GDM1 (cell line): ENCODE measurements around the gene ZBTB20.

Source experiments
- DNase-seq: peaks from one replicate; lab custom pipeline; 2025; lab: John Stamatoyannopoulos, UW

Gene ZBTB20

GRCh38 chr3:114332342-114333179, 814.5 kb downstream of the ZBTB20 start:
- DNase-seq: no peak

DNA sequence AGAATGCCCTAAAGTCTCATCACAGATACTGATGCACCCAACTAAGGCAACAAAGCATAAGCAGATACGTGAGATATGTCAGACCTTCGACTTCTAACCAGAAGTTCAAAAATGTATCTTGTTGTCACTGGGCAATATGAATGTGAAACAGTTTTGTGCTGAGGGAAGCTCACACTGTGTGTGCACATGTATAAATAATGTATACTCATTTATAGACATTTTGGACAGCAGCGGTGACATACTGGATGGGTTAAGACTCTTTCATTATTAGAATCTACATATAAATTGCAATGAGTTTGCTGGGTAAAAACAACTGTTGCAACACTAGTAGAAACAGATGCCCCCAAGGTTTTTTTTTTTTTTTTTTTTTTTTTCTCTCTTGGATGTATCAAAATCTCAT, 815.4 kb downstream of the ZBTB20 start:
- no peak for DNase-seq

- DNase-seq: no peak
Observed at GRCh38 chr3:114331007-114331406, 816.1 kb downstream of the ZBTB20 start.

GRCh38 chr3:114329823-114330222, 817.3 kb downstream of the ZBTB20 start:
- no peak for DNase-seq

- no peak for DNase-seq
Observed at GRCh38 chr3:114328345-114328744, 818.7 kb downstream of the ZBTB20 start.

- no peak for DNase-seq
Observed at GRCh38 chr3:114327665-114328064, 819.4 kb downstream of the ZBTB20 start.

DNA sequence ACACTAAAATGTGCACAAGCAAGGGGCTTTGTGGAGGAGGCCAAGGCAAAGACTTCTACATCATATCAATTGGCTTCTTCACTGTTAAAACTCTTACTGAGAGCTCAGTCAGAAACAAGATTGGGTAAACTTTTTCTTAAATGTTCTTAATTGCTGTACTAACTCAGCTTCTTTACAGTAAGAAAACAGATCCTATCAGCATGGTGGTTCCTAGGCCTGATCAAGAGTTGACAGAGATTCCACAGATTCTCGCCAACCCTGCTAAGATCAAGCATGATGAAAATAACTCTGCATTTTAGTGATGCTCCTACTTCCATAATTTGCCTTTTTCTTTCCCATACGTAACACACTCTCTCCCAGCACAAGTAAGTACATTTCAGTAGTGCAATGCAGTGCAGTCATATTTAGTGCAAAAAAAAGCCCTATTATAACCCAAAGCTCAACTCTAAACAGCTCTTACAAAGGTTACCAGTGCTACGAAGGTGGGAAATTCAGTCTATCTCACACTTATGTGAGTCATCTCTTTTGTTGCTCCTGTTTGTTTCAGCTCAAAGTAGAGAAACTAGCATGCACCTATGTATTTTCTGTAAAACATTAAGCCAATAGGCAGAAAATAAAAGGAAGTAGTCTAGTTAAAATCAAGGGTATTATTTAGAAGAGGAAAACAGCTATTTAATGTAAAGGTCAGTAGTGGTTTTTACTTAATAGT, 823.4 kb downstream of the ZBTB20 start:
- DNase-seq: no peak

GRCh38 chr3:114320246-114320645, 826.8 kb downstream of the ZBTB20 start:
- DNase-seq: no peak

DNA sequence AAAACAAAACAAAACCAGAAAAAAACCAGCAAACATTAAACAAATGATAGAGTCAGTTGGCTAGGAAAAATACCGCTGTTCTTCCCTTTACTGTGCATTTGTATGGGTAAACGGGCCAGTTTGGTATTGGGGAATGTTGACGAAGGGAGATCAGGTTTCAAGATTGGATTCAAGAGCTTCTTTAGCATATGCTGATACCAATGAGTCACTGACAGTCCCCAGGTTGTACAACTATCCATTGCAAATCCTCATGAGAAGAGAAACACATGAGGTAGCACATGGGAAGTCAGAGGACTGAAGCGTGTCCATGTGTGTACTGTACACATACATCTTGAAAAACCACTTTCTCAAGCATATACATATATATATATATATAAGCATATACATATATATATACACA, 827.6 kb downstream of the ZBTB20 start:
- no peak for DNase-seq

GRCh38 chr3:114318295-114318694, 828.8 kb downstream of the ZBTB20 start:
- no peak for DNase-seq

- no peak for DNase-seq
Observed at GRCh38 chr3:114314282-114314681, 832.8 kb downstream of the ZBTB20 start.

GRCh38 chr3:114313426-114313825, 833.7 kb downstream of the ZBTB20 start:
- no peak for DNase-seq

GRCh38 chr3:114310695-114311094, 836.4 kb downstream of the ZBTB20 start:
- DNase-seq: no peak

DNA sequence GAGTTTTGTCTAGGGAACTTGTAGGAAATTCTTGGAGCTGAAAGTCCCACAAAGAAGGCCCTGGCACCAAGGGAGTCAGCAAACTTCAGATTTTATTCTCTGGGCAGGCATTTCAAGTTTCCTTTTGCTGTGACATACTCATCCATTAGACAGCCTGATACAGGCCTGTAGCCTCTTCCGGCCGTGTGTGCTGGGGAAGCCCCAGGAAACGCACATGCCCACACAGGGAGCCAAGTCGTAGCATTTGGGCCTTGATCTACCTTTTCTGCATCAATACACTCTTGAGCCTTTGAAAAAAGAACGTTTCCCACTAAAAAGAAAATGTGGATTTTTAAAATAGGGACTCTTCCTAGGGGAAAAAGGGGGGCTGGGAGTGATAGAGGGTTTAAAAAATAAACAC, 838.3 kb downstream of the ZBTB20 start:
- DNase-seq: no peak

- no peak for DNase-seq
Observed at GRCh38 chr3:114308377-114308776, 838.7 kb downstream of the ZBTB20 start.

- DNase-seq: no peak
Observed at GRCh38 chr3:114307832-114308231, 839.3 kb downstream of the ZBTB20 start.

DNA sequence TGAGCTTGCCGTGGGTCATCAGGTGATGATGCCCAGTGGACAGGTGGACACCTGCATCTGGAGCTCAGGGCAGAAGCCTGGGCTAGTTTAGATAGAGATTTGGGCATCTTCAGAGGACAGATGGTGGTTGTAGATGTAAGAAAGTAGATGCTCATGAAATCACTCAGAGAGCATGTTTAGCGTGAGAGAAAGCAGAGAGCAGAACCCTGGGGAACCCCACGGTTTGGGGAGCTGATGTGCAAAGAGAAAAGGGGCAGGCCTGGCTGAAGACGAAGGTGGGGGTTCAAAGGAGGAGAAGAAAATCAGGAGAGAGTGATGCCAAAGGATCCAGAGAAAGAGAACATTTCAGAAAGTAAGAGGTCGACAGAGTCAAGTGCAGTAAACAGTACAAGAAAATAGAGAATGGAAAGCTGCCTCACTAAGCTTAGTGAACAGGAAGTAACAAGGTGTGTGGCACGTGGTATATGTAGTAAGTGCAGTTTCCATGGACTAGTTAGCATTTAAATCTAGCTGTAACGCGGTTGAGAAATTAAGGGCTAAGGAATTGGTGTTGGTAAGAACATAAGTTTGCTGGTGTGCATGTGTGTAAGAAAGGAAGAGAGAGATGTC, 839.8 kb downstream of the ZBTB20 start:
- DNase-seq: no peak

- no peak for DNase-seq
Observed at GRCh38 chr3:114299941-114300624, 847.0 kb downstream of the ZBTB20 start.

- DNase-seq: no peak
Observed at GRCh38 chr3:114299421-114299820, 847.7 kb downstream of the ZBTB20 start.

- DNase-seq: no peak
Observed at GRCh38 chr3:114295946-114296345, 851.1 kb downstream of the ZBTB20 start.

DNA sequence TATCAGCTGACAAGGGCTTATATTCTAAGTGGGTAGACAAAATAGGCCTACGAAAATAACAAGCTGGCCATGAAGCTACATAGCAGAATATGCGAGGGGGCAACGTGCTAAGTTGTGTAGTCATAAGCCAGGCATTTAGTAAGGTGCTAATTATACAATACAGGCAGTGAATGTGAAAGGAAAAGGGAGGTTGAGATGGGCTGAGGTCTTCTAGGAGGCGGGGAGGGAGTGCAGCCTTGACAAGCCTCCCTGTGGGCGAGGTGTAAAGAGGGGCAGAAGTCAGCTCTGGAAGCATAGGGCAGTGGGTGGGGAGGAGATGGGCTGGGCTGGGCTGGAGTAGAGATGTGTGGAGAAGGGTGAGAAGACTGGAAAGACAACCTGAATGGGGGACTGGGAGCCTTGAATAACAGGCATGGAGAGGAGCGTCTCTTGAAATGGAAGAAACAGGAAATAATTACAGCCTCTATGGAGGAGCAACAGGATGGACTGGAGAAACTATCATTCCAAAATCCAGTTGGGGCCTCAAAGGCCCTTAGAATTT, 852.1 kb downstream of the ZBTB20 start:
- DNase-seq: no peak
